Fibroblast of the conjunctiva (primary cell): Measurements from ENCODE around the gene NUDT22.

Experiments
- DNase-seq: peaks from one replicate; pipeline ENCODE4 v3.0.0-alpha.2; 2010; ENCODE audit warnings: low read depth

The NUDT22 gene

GRCh38 chr11:64275031-64275800 lies 49.1 kb downstream of the NUDT22 start:
- DNase-seq: no peak

GRCh38 chr11:64275841-64276240 lies 49.8 kb downstream of the NUDT22 start:
- DNase-seq: no peak

GRCh38 chr11:64276653-64277431 lies 50.8 kb downstream of the NUDT22 start:
- DNase-seq: no peak

- DNase-seq: no peak
Measured at GRCh38 chr11:64278576-64279190, 52.6 kb downstream of the NUDT22 start.
